ENCODE results near the gene PARVA. TPM values are rescaled to one million over a fixed set of nuclear protein-coding genes. Genes with fewer than 3 reads are reported as not detected.
A peak's percentile ranks its signal among the peaks of the same experiment; 100 is the strongest.

The PARVA gene
- total and polyA plus RNA-seq, 9 of the 15 experiments (the other 6 are each of a cell fraction or from before 2014, with no cell fraction given), result 0.11 TPM; not detected in 8

- TF ChIP-seq, protein P1, sequence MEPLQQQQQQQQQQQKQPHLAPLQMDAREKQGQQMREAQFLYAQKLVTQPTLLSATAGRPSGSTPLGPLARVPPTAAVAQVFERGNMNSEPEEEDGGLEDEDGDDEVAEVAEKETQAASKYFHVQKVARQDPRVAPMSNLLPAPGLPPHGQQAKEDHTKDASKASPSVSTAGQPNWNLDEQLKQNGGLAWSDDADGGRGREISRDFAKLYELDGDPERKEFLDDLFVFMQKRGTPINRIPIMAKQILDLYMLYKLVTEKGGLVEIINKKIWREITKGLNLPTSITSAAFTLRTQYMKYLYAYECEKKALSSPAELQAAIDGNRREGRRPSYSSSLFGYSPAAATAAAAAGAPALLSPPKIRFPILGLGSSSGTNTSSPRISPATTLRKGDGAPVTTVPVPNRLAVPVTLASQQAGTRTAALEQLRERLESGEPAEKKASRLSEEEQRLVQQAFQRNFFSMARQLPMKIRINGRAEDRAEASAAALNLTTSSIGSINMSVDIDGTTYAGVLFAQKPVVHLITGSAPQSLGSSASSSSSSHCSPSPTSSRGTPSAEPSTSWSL (CRISPR knock-in tag; IDR thresholded peaks at IDR 0.05; ENCODE audit: borderline replicate concordance), result no peak
Observed at GRCh38 chr11:12436266-12436665, 58.9 kb downstream of the PARVA start (continued).

GRCh38 chr11:12438291-12438690, 60.9 kb downstream of the PARVA start:
- Histone ChIP-seq H3K9ac (ENCODE audit: insufficient read depth in 1 of 2, low read depth in 2 of 2, low read length in 2 of 2) (no peak overlapping the region), H3K27ac (ENCODE audit: extremely low read depth, low read depth, low read length) (no peak overlapping the region), H3K4me1 (replicated peaks in 1 of 2; ENCODE audit: control insufficient read depth in 2 of 2, insufficient read depth in 2 of 2, low read length in 2 of 2) (no peaks in the 10 kb centered on the region; a peak in 1 of 5 replicates), H4K20me1 (replicated peaks; ENCODE audit: control insufficient read depth, insufficient read depth, low read length) (no peaks in the 10 kb centered on the region), H3K9me3 (replicated peaks; ENCODE audit: control insufficient read depth, insufficient read depth, low read depth, low read length) (no peaks in the 10 kb centered on the region), H3K27me3 (ENCODE audit: control insufficient read depth in 2 of 2, insufficient read depth in 2 of 2, low read length in 2 of 2) (peaks cover 15 to 26% of the 10 kb centered on the region in 2 experiments; a peak in 4 of 5 replicates), H3K9me1 (ENCODE audit: control insufficient read depth, insufficient read depth, low read length) (no peaks in the 10 kb centered on the region), H3K4me3 (no peak overlapping the region), H2AFZ (ENCODE audit: low read depth, low read length) (no peak overlapping the region), H3K36me3 (ENCODE audit: control insufficient read depth, insufficient read depth, low read length) (no peaks in the 10 kb centered on the region), H3K4me2 (ENCODE audit: insufficient read depth, low read length) (no peak overlapping the region), H3K79me2 (ENCODE audit: control insufficient read depth, insufficient read depth, low read length) (no peaks in the 10 kb centered on the region)
- ChIA-PET POLR2A (interaction anchor here (0.6 kb wide), 1 partner anchor 21 kb away, joined by 3 read pairs; no protein-coding TSS in a partner anchor), CTCF (ENCODE audit: low intra/inter-chr PET ratio) (no interaction called here)
- intact Hi-C loops (cut with micrococcal nuclease), result no loop called here
- TF ChIP-seq GATAD2A (IDR thresholded peaks at IDR 0.05) (no peak), CEBPG (CRISPR knock-in tag; IDR thresholded peaks at IDR 0.05) (no peak), CEBPG (tag; conservative IDR thresholded peaks at IDR 0.05 in 1 of 2, IDR thresholded peaks at IDR 0.05 in 1 of 2) (peak; percentile 9 to 74; a peak in 3 of 4 replicates), RBM22 (IDR thresholded peaks at IDR 0.05; ENCODE audit: low read depth, low read length, poor library complexity, severe bottlenecking) (no peak), E2F8 (IDR thresholded peaks at IDR 0.05; ENCODE audit: low read depth, partially characterized antibody) (no peak), POU5F1 (IDR thresholded peaks at IDR 0.05; ENCODE audit: borderline replicate concordance, low read depth, low read length, partially characterized antibody) (no peak)
- TF ChIP-seq, protein P2, sequence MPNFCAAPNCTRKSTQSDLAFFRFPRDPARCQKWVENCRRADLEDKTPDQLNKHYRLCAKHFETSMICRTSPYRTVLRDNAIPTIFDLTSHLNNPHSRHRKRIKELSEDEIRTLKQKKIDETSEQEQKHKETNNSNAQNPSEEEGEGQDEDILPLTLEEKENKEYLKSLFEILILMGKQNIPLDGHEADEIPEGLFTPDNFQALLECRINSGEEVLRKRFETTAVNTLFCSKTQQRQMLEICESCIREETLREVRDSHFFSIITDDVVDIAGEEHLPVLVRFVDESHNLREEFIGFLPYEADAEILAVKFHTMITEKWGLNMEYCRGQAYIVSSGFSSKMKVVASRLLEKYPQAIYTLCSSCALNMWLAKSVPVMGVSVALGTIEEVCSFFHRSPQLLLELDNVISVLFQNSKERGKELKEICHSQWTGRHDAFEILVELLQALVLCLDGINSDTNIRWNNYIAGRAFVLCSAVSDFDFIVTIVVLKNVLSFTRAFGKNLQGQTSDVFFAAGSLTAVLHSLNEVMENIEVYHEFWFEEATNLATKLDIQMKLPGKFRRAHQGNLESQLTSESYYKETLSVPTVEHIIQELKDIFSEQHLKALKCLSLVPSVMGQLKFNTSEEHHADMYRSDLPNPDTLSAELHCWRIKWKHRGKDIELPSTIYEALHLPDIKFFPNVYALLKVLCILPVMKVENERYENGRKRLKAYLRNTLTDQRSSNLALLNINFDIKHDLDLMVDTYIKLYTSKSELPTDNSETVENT (CRISPR knock-in tag; IDR thresholded peaks at IDR 0.05), result no peak
- no peak for FAIRE-seq
- BruUV-seq (replicated peaks), result no TSS peak
- ATAC-seq, result no peak
- in situ Hi-C loops (cut with MboI), result no loop called here
- DNase-seq (ENCODE audit: extremely low read depth in 1 of 4, low spot score in 3 of 4), result no peak

All from K562 (cell line).